ENCODE results near the gene ZNF236.

- TF ChIP-seq EZH2 (IDR thresholded peaks at IDR 0.05; ENCODE audit: borderline replicate concordance, low read length) (no peak), CTCF (IDR thresholded peaks at IDR 0.05; ENCODE audit: low read length) (no peak)
Observed at GRCh38 chr18:76951456-76952247, 129.3 kb downstream of the ZNF236 start.
